Vagina (tissue), 2 donors: ENCODE results near the gene ACTRT2.

Experiments
- CTCF ChIP-seq, 3 experiments: fragments of 450-650 bp in 2 of 3; fragments of 200-600 bp in 1 of 3; sonication (generic) in 1 of 3; IDR thresholded peaks; one replicate each; pipeline ENCODE4 v1.5.1; 2017 to 2019; ENCODE audit warnings: antibody characterized with exemption in 3 of 3, mild to moderate bottlenecking in 2 of 3, moderate library complexity in 2 of 3
- POLR2A ChIP-seq, 2 donors: fragments of 450-650 bp; IDR thresholded peaks; one replicate each; pipeline ENCODE4 v1.6.1; 2017; ENCODE audit warnings: antibody characterized with exemption in 2 of 2, mild to moderate bottlenecking in 2 of 2, moderate library complexity in 2 of 2
- POLR2AphosphoS5 ChIP-seq, 2 donors: sonication (generic); formaldehyde crosslinking; IDR thresholded peaks; one replicate each; pipeline ENCODE4 v1.9.0; 2017; ENCODE audit warnings: antibody characterized with exemption in 2 of 2, mild to moderate bottlenecking in 2 of 2, low read depth in 1 of 2; ENCODE audit not compliant: insufficient read depth in 1 of 2

- TF ChIP-seq POLR2AphosphoS5 (IDR thresholded peaks at IDR 0.05; ENCODE audit: insufficient read depth in 1 of 2, low read depth in 1 of 2) = no peak
- TF ChIP-seq POLR2A (IDR thresholded peaks at IDR 0.05) = no peak
- TF ChIP-seq CTCF (IDR thresholded peaks at IDR 0.05) = no peak
Observed at GRCh38 chr1:3061566-3061965, 40.3 kb downstream of the ACTRT2 start.
